Measurements from ENCODE around the gene ORC5. TPM values are rescaled to one million over a fixed set of nuclear protein-coding genes. Genes with fewer than 3 reads are reported as not detected.
"Not testable (repeated sequence)": the region's sequence is repeated elsewhere in the genome, so short reads cannot be mapped to it uniquely, and the experiment has no call there.

ORC5 gene
- total and polyA plus RNA-seq, 7 donors = 8.4 to 30.8 (median 20.8) TPM

- 88 to 89% methylated on average over 6 of the region's 6 CpGs for WGBS, 2 donors
Observed at GRCh38 chr7:104198673-104199278, 9.0 kb downstream of the ORC5 start.

GRCh38 chr7:104196161-104196560 is 11.7 kb downstream of the ORC5 start:
- TF ChIP-seq EP300 (IDR thresholded peaks at IDR 0.05) (no peak), POLR2AphosphoS5 (IDR thresholded peaks at IDR 0.05) (no peak), POLR2A (IDR thresholded peaks at IDR 0.05) (no peak), CTCF (IDR thresholded peaks at IDR 0.05) (no peak)
- Histone ChIP-seq H3K4me3 (no peak overlapping the region), H3K4me1 (no peaks in the 10 kb centered on the region), H3K36me3 (peaks cover 4 to 81% (median 9%) of the 10 kb centered on the region in 4 donors), H3K27me3 (no peaks in the 10 kb centered on the region), H3K27ac (no peak overlapping the region), H3K9me3 (no peaks in the 10 kb centered on the region)
- intact Hi-C loops (cut with DNase I) = no loop called here
- no peak for DNase-seq
- WGBS, 2 donors = 88 to 89% methylated on average over 2 of the region's 2 CpGs

More at GRCh38 chr7:104198673-104199278, 9.0 kb downstream of the ORC5 start:
- H3K4me3 ChIP-seq = no peak overlapping the region
- H3K27ac ChIP-seq = no peak overlapping the region
- no peak for DNase-seq
- TF ChIP-seq POLR2AphosphoS5 (IDR thresholded peaks at IDR 0.05) (no peak), POLR2A (IDR thresholded peaks at IDR 0.05) (no peak), CTCF (IDR thresholded peaks at IDR 0.05) (no peak), EP300 (IDR thresholded peaks at IDR 0.05) (no peak)
- peaks cover 4 to 90% (median 16%) of the 10 kb centered on the region in 4 donors for H3K36me3 ChIP-seq
- intact Hi-C loops (cut with DNase I) = no loop called here
- no peaks in the 10 kb centered on the region for H3K27me3 ChIP-seq
- no peaks in the 10 kb centered on the region for H3K4me1 ChIP-seq
- H3K9me3 ChIP-seq = no peaks in the 10 kb centered on the region

GRCh38 chr7:104192434-104192833 is 15.4 kb downstream of the ORC5 start:
- TF ChIP-seq CTCF (IDR thresholded peaks at IDR 0.05) (no peak), EP300 (IDR thresholded peaks at IDR 0.05) (no peak), POLR2A (IDR thresholded peaks at IDR 0.05) (no peak), POLR2AphosphoS5 (IDR thresholded peaks at IDR 0.05) (no peak)
- WGBS, 2 donors = 96 to 97% methylated on average over 1 of the region's 1 CpG
- no peaks in the 10 kb centered on the region for H3K9me3 ChIP-seq
- H3K36me3 ChIP-seq = peaks cover 0 to 67% (median under 1%) of the 10 kb centered on the region in 4 donors
- H3K4me3 ChIP-seq = no peak overlapping the region
- intact Hi-C loops (cut with DNase I) = no loop called here
- no peaks in the 10 kb centered on the region for H3K27me3 ChIP-seq
- no peak overlapping the region for H3K27ac ChIP-seq
- DNase-seq = no peak
- H3K4me1 ChIP-seq = no peaks in the 10 kb centered on the region

GRCh38 chr7:104185346-104185745 is 22.5 kb downstream of the ORC5 start:
- Histone ChIP-seq H3K27me3 (no peaks in the 10 kb centered on the region), H3K4me1 (no peaks in the 10 kb centered on the region), H3K27ac (no peak overlapping the region), H3K36me3 (peaks cover 0 to 75% (median 8%) of the 10 kb centered on the region in 4 donors), H3K4me3 (no peak overlapping the region), H3K9me3 (no peaks in the 10 kb centered on the region)
- no peak for DNase-seq
- TF ChIP-seq CTCF (IDR thresholded peaks at IDR 0.05) (no peak), EP300 (IDR thresholded peaks at IDR 0.05) (no peak), POLR2A (IDR thresholded peaks at IDR 0.05) (no peak), POLR2AphosphoS5 (IDR thresholded peaks at IDR 0.05) (no peak)
- intact Hi-C loops (cut with DNase I) = no loop called here
- 24 to 59% methylated on average over 3 of the region's 3 CpGs for WGBS, 2 donors

- H3K9me3 ChIP-seq = no peaks in the 10 kb centered on the region
- H3K36me3 ChIP-seq = peaks cover 0 to 45% (median 8%) of the 10 kb centered on the region in 4 donors
- TF ChIP-seq EP300 (IDR thresholded peaks at IDR 0.05) (no peak), POLR2A (IDR thresholded peaks at IDR 0.05) (no peak), CTCF (IDR thresholded peaks at IDR 0.05) (no peak), POLR2AphosphoS5 (IDR thresholded peaks at IDR 0.05) (no peak)
- 96 to 99% methylated on average over 2 of the region's 2 CpGs for WGBS, 2 donors
- no peak for DNase-seq
- no peak overlapping the region for H3K27ac ChIP-seq
- no peaks in the 10 kb centered on the region for H3K4me1 ChIP-seq
- H3K4me3 ChIP-seq = no peak overlapping the region
- no peaks in the 10 kb centered on the region for H3K27me3 ChIP-seq
- intact Hi-C loops (cut with DNase I) = no loop called here
Observed at GRCh38 chr7:104179178-104179577, 28.6 kb downstream of the ORC5 start.

- H3K27ac ChIP-seq; DNase-seq; intact Hi-C loops (cut with DNase I); H3K27me3 ChIP-seq; H3K4me3 ChIP-seq; H3K9me3 ChIP-seq; H3K4me1 ChIP-seq: not testable (repeated sequence)
- peaks cover 0 to 29% (median 7%) of the 10 kb centered on the region in 4 donors for H3K36me3 ChIP-seq
- WGBS, 2 donors = 98% methylated on average over 6 of the region's 6 CpGs
Observed at GRCh38 chr7:104177565-104178083, 30.2 kb downstream of the ORC5 start.
